HFF-Myc (cell line): ENCODE measurements around the gene LAPTM5.

Experiments used
- DNase-seq: peaks from one replicate; pipeline ENCODE4 v3.0.0-alpha.2; 2011; ENCODE audit warnings: low read depth; ENCODE audit errors: extremely low read depth
- H3K4me3 ChIP-seq: replicated peaks from 2 replicates; pipeline ENCODE4 v1.5.1; 2011; ENCODE audit warnings: low read depth, mild to moderate bottlenecking, control low read depth, low read length
- TF ChIP-seq, protein P1 (sequence below): IDR thresholded peaks from 2 replicates; pipeline ENCODE4 v1.5.1; 2012; ENCODE audit warnings: mild to moderate bottlenecking, low read depth, low read length, control low read depth; ENCODE audit errors: missing control alignments

LAPTM5 gene

DNA sequence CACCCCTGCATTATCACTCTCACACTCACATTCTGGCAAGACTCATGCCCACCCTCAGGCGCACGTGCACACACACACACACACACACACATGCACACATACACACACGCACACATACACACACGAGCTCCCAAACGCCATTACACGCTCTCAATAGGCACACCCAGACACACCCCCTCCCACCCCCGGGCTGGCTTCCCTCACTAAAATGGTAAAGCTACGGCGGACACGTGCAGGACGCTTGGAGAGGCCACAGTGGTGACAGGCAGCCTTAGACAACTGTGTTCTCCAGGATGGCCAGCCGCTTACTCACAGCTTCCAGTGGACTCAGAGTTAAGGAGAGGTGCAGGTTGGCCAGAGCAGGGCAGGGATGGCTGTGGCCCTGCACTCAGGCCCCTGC is 44.3 kb downstream of the LAPTM5 start:
- TF ChIP-seq, protein P1, sequence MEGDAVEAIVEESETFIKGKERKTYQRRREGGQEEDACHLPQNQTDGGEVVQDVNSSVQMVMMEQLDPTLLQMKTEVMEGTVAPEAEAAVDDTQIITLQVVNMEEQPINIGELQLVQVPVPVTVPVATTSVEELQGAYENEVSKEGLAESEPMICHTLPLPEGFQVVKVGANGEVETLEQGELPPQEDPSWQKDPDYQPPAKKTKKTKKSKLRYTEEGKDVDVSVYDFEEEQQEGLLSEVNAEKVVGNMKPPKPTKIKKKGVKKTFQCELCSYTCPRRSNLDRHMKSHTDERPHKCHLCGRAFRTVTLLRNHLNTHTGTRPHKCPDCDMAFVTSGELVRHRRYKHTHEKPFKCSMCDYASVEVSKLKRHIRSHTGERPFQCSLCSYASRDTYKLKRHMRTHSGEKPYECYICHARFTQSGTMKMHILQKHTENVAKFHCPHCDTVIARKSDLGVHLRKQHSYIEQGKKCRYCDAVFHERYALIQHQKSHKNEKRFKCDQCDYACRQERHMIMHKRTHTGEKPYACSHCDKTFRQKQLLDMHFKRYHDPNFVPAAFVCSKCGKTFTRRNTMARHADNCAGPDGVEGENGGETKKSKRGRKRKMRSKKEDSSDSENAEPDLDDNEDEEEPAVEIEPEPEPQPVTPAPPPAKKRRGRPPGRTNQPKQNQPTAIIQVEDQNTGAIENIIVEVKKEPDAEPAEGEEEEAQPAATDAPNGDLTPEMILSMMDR: no peak
- no peak overlapping the region for H3K4me3 ChIP-seq
- no peak for DNase-seq

DNA sequence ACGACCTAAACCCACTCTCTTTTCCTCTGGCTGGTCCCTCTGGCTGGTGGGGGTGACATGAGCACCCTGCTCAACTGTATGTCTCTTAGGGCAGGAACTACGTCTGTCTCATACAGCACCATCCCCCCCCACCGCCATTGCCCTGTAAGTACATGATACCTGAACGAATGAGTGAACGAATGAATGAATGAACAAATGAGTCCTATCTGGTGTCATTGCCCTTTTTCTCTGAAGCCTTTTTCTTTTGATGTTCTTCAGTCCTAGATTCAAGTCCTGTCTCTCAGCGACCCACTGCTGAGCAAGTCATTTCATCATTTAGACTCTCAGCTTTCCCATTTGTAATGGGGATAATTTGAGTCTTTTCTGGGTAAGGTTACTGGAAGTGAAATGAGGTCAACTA is 45.0 kb downstream of the LAPTM5 start:
- TF ChIP-seq, protein P1: no peak
- H3K4me3 ChIP-seq: no peak overlapping the region

DNA sequence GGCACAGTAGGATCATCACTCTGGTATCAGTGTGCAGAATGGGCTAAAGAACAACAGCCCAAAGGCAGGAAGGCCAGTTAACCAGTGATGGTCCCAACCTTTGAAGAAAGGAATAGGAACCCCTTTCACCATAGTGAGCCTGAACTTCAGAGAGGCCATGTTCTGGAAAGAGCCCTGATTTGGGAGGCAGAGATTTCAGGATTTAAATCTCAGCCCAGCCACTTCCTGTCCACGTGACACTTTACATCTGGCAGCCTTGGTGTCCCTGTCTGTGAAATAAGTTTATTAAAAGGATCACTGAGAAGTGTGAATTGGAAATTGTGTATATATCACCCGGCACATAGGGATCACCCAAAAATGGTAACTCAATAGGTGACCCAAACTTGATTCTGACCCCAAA is 47.2 kb downstream of the LAPTM5 start:
- no peak overlapping the region for H3K4me3 ChIP-seq
- DNase-seq: no peak
- TF ChIP-seq, protein P1: no peak

More for the DNA sequence above, 45.0 kb downstream of the LAPTM5 start:
- no peak for DNase-seq

DNA sequence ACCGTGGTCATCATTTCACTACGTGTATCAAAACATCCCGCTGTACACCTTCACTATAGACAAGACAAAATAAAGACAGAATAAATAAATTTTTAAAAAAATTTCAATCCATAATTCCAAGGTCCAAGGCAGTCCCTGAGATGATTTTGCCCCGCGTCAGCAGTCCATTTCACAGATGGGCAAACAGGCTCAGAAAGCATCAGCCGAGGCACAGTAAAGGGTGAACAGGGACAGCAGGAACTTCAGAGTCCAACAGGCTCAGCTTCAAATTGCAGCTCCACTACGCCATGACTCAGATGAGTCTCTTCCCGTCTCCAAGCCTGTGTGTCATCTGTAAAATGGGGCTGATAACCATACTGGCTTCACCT is 49.2 kb downstream of the LAPTM5 start:
- TF ChIP-seq, protein P1: no peak
- DNase-seq: no peak
- no peak overlapping the region for H3K4me3 ChIP-seq

DNA sequence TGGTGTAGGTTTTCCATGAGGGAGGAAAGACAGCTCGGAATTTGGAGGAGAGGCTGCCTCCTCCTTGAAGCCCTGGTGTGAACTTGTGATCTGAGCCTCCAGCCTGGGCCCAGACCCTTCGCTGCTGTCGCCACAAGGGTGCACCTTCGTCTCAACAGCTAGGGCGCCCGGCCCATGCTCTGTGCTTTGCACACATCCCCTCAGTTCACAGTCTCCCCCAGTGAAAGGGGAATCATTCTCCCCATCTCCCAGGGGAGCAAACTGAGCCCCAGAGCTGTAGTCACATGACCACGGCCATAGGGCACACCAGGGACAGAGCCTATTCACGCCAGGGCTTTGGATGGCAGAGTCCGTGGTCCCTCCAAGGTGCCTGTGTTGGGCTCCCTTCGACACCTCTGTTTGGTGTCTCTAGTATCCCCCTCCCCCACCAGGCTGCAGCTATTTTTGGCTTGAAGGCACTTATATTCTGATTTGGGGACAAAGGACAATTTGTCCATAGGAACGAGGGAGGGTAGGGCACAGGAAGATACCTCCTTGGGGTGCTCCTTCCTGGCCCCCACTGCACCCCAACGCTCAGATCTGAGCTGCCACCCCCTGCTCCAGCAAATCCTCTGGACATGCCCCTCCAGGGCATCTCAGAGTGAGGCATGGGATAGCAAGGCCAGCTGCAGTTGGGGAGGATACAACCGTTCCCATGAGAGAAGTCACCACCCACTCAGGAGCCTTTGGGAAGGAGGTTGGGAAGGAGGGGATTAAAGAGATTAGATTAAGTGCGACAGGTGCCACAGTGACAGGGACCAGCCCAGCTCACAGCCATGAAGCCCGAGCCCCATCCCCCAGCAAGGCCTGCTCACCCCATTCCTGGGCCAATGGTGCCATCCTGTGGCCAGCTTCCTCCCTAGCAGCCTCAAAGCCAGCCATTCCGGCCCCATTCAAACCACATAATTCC is 49.9 kb downstream of the LAPTM5 start:
- DNase-seq: no peak

DNA sequence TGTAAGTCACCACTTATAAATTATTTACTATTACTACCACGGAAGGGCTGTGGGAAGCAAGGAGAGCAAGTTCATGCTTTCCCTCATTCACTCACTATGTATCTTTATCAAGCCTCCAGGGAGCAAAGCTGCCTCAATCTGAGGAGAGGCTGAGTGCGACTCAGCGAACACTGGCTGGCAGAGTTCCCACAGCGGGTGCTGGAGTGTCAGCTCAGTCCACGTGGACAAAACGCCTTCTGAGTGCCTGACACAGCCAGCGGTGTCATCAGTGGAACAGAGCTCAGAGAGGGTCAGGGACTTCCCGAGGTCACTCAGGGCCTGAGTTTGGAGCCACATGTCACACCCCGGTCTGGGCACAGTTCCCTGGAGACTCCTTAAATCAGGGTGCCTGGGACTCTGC is 51.0 kb downstream of the LAPTM5 start:
- TF ChIP-seq, protein P1: no peak
- no peak for DNase-seq
- no peak overlapping the region for H3K4me3 ChIP-seq

More for the DNA sequence above, 49.9 kb downstream of the LAPTM5 start:
- TF ChIP-seq, protein P1: peak; percentile 85
- no peak overlapping the region for H3K4me3 ChIP-seq
